ENCODE results near the gene PLTP. TPM values are rescaled to one million over a fixed set of nuclear protein-coding genes. Genes with fewer than 3 reads are reported as not detected.

The PLTP gene
- total and polyA plus RNA-seq, 2 of the 13 experiments (the other 11 are each of a cell fraction or from before 2014, with no cell fraction given) = 16.9 to 28.6 TPM

- 0 out of 2 replicates have a peak, but pooled peaks have one; percentile 33 for TF ChIP-seq ZNF597 (CRISPR knock-in tag; IDR thresholded peaks at IDR 0.05)
- peak; percentile 29; the same call in 1 of the 2 replicates for TF ChIP-seq SNAI1 (CRISPR knock-in tag; IDR thresholded peaks at IDR 0.05; ENCODE audit: borderline replicate concordance)
- TF ChIP-seq MTF2 (CRISPR knock-in tag; IDR thresholded peaks at IDR 0.05; ENCODE audit: borderline replicate concordance) = no peak
- 0 out of 2 replicates have a peak, but pooled peaks have one; percentile 19 for TF ChIP-seq AFF4 (CRISPR knock-in tag; IDR thresholded peaks at IDR 0.05)
- TF ChIP-seq NR2F6 (IDR thresholded peaks at IDR 0.05) = peak; percentile 93
- peak; percentile 83 for TF ChIP-seq NR2F6 (CRISPR knock-in tag; IDR thresholded peaks at IDR 0.05)
- TF ChIP-seq ZNF367 (CRISPR knock-in tag; IDR thresholded peaks at IDR 0.05; ENCODE audit: borderline replicate concordance) = 0 out of 2 replicates have a peak, but pooled peaks have one; percentile 22
- TF ChIP-seq RNF219 (CRISPR knock-in tag; IDR thresholded peaks at IDR 0.05) = no peak
- no peak for TF ChIP-seq HNRNPK (IDR thresholded peaks at IDR 0.05; ENCODE audit: low read depth, low read length, poor library complexity, severe bottlenecking)
- peak; percentile 82 for TF ChIP-seq ZNF235 (CRISPR knock-in tag; IDR thresholded peaks at IDR 0.05; ENCODE audit: borderline replicate concordance)
- TF ChIP-seq ZIK1 (CRISPR knock-in tag; IDR thresholded peaks at IDR 0.05; ENCODE audit: borderline replicate concordance, low read depth) = 0 out of 2 replicates have a peak, but pooled peaks have one; percentile 38
- no peak for TF ChIP-seq ZBTB20 (CRISPR knock-in tag; IDR thresholded peaks at IDR 0.05; ENCODE audit: borderline replicate concordance, low read depth)
- peak; percentile 81; the same call in 1 of the 2 replicates for TF ChIP-seq ZNF446 (CRISPR knock-in tag; IDR thresholded peaks at IDR 0.05)
- TF ChIP-seq MYC (CRISPR knock-in tag; IDR thresholded peaks at IDR 0.05; ENCODE audit: borderline replicate concordance) = peak; percentile 43; the same call in 1 of the 2 replicates
- no peak; the same call in 1 of the 2 replicates for TF ChIP-seq RXRB (CRISPR knock-in tag; IDR thresholded peaks at IDR 0.05; ENCODE audit: borderline replicate concordance)
- TF ChIP-seq XRCC5 (optimal IDR thresholded peaks at IDR 0.05; ENCODE audit: low read length) = peak; percentile 91
- no peak for TF ChIP-seq ZFAT (CRISPR knock-in tag; conservative IDR thresholded peaks at IDR 0.05)
- TF ChIP-seq ZNF629 (CRISPR knock-in tag; conservative IDR thresholded peaks at IDR 0.05) = no peak
- peak; percentile 90 for TF ChIP-seq KDM5A (IDR thresholded peaks at IDR 0.05; ENCODE audit: borderline replicate concordance, low read length)
- no peak for TF ChIP-seq SMARCC2 (IDR thresholded peaks at IDR 0.05)
- no peak for TF ChIP-seq KDM3A (CRISPR knock-in tag; IDR thresholded peaks at IDR 0.05; ENCODE audit: low read depth)
- 0 out of 2 replicates have a peak, but pooled peaks have one; percentile 15 for TF ChIP-seq NFATC3 (CRISPR knock-in tag; IDR thresholded peaks at IDR 0.05)
- peak; percentile 96; the same call in 1 of the 2 replicates for TF ChIP-seq KLF11 (CRISPR knock-in tag; IDR thresholded peaks at IDR 0.05)
- TF ChIP-seq ZSCAN30 (CRISPR knock-in tag; IDR thresholded peaks at IDR 0.05) = no peak
These were observed 54.7 kb downstream of the PLTP start, which contains the start of the genes ACOT8 and ZSWIM3 (continued) for GRCh38 chr20:45857114-45857881.

All from HepG2 (cell line).